HL-60 (cell line): Measurements from ENCODE around the gene SMIM44.

Source experiments
- DNase-seq, 2 experiments: peaks; one replicate each; pipeline ENCODE4 v3.0.0-alpha.2; 2010 to 2020; ENCODE audit warnings: low read depth in 1 of 2, low spot score in 1 of 2
- H3K27ac ChIP-seq: fragments of 250-450 bp; sonication (Bioruptor Pico); replicated peaks from 2 replicates; pipeline ENCODE4 v1.5.1; 2020; ENCODE audit warnings: mild to moderate bottlenecking, moderate library complexity
- H3K27me3 ChIP-seq: fragments of 250-450 bp; sonication (Bioruptor Pico); 2 replicates; pipeline ENCODE4 v1.5.1; 2021; ENCODE audit warnings: mild to moderate bottlenecking, moderate library complexity; ENCODE audit not compliant: insufficient read depth, poor library complexity, severe bottlenecking
- H3K4me3 ChIP-seq: replicated peaks from 2 replicates; pipeline ENCODE4 v1.5.1; 2011; ENCODE audit warnings: mild to moderate bottlenecking, control low read depth, low read length; ENCODE audit not compliant: insufficient read depth
- GABPA ChIP-seq: IDR thresholded peaks from 2 replicates; pipeline ENCODE4 v1.6.1; 2012; ENCODE audit warnings: low read depth
- POLR2AphosphoS5 ChIP-seq: IDR thresholded peaks from 2 replicates; pipeline ENCODE4 v1.6.1; 2012; ENCODE audit warnings: low read depth
- SPI1 ChIP-seq: IDR thresholded peaks from 2 replicates; pipeline ENCODE4 v1.6.1; 2012; ENCODE audit warnings: low read depth, mild to moderate bottlenecking, borderline replicate concordance
- TF ChIP-seq, protein P1 (sequence below): IDR thresholded peaks from 2 replicates; pipeline ENCODE4 v1.6.1; 2012; ENCODE audit warnings: low read depth; ENCODE audit not compliant: insufficient replicate concordance
- TF ChIP-seq, protein P2 (sequence below): IDR thresholded peaks from one replicate; pipeline ENCODE4 v1.5.1; 2011; ENCODE audit warnings: low read length, control low read depth, inconsistent platforms; ENCODE audit not compliant: insufficient read depth

Gene SMIM44

DNA sequence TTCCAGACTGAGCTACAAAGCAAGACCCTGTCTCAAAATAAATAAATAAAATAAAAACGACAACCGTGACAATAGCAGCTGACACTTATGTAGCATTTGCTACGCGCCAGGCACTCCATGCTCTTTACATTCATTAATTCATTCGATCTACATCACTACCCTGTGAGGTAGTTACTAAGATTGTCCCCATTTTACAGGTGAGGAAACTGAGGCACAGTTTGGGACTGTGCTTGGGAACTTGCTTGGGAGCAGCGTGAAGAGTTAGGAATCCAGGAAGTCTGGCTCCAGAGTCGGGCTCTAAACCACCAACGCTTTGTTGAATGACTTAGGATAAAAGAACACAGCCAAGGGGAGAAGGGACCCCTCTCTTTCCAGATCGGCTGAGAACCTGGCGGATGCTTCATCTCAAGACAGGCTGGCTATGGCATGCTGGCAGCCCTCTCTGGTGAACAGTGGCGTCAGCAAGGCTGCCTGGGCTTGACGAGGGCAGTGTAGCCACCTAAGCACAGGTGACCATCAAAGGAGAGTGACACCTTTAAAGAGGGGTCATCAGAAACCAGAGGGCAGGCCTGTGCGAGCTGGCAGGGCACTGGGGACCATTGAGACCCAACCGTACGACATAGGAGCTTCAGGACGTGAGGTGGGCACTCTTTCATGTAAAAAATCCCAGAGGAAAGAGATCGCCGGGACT lies 16.6 kb upstream of the SMIM44 start:
- peak overlapping the region; percentile 99 for H3K4me3 ChIP-seq
- TF ChIP-seq POLR2AphosphoS5 (no peak), GABPA (no peak), SPI1 (no peak)
- TF ChIP-seq, protein P1, sequence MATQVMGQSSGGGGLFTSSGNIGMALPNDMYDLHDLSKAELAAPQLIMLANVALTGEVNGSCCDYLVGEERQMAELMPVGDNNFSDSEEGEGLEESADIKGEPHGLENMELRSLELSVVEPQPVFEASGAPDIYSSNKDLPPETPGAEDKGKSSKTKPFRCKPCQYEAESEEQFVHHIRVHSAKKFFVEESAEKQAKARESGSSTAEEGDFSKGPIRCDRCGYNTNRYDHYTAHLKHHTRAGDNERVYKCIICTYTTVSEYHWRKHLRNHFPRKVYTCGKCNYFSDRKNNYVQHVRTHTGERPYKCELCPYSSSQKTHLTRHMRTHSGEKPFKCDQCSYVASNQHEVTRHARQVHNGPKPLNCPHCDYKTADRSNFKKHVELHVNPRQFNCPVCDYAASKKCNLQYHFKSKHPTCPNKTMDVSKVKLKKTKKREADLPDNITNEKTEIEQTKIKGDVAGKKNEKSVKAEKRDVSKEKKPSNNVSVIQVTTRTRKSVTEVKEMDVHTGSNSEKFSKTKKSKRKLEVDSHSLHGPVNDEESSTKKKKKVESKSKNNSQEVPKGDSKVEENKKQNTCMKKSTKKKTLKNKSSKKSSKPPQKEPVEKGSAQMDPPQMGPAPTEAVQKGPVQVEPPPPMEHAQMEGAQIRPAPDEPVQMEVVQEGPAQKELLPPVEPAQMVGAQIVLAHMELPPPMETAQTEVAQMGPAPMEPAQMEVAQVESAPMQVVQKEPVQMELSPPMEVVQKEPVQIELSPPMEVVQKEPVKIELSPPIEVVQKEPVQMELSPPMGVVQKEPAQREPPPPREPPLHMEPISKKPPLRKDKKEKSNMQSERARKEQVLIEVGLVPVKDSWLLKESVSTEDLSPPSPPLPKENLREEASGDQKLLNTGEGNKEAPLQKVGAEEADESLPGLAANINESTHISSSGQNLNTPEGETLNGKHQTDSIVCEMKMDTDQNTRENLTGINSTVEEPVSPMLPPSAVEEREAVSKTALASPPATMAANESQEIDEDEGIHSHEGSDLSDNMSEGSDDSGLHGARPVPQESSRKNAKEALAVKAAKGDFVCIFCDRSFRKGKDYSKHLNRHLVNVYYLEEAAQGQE = no peak
- TF ChIP-seq, protein P2, sequence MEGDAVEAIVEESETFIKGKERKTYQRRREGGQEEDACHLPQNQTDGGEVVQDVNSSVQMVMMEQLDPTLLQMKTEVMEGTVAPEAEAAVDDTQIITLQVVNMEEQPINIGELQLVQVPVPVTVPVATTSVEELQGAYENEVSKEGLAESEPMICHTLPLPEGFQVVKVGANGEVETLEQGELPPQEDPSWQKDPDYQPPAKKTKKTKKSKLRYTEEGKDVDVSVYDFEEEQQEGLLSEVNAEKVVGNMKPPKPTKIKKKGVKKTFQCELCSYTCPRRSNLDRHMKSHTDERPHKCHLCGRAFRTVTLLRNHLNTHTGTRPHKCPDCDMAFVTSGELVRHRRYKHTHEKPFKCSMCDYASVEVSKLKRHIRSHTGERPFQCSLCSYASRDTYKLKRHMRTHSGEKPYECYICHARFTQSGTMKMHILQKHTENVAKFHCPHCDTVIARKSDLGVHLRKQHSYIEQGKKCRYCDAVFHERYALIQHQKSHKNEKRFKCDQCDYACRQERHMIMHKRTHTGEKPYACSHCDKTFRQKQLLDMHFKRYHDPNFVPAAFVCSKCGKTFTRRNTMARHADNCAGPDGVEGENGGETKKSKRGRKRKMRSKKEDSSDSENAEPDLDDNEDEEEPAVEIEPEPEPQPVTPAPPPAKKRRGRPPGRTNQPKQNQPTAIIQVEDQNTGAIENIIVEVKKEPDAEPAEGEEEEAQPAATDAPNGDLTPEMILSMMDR = no peak
- H3K27me3 ChIP-seq = no peaks in the 10 kb centered on the region
- no peak for DNase-seq
- peak overlapping the region; percentile 100 for H3K27ac ChIP-seq

DNA sequence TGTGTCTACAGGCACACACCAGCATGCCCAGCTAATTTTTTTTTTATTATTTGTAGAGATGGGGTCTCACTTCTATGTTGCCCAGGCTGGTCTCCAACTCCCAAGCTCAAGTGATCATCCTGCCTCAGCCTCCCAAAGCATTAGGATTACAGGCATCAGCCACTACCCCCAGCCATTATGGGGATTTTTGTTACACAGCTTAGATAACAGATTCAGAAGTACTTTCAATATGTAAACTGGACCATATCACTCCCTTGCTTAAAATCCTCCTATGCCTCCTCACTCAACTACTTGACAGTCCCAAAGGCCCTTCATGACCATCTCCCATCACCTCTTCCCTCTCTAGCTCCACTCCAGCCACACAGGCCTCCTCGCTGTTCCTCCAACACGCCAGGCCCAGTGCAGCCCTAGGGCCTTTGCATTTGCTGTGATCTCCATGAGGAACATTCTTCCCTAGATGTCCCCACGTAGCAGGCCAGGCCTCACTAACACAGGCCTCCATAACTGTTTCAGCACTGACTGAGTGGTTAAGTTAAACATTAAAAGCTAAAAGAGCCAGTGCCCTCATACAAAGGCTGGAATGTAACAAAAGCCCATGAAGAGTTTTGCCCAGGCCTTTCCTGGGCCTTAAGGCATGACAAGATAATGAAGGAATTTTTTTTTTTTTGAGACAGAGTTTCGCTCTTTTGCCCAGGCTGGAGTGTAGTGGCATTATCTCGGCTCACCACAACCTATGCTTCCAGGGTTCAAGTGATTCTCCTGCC lies 14.7 kb upstream of the SMIM44 start:
- H3K27ac ChIP-seq = no peak overlapping the region
- no peak overlapping the region for H3K4me3 ChIP-seq
- TF ChIP-seq GABPA = no peak
- no peak for TF ChIP-seq SPI1
- TF ChIP-seq, protein P2 = no peak
- no peak for TF ChIP-seq POLR2AphosphoS5
- TF ChIP-seq, protein P1 = no peak
- no peaks in the 10 kb centered on the region for H3K27me3 ChIP-seq
- no peak for DNase-seq

DNA sequence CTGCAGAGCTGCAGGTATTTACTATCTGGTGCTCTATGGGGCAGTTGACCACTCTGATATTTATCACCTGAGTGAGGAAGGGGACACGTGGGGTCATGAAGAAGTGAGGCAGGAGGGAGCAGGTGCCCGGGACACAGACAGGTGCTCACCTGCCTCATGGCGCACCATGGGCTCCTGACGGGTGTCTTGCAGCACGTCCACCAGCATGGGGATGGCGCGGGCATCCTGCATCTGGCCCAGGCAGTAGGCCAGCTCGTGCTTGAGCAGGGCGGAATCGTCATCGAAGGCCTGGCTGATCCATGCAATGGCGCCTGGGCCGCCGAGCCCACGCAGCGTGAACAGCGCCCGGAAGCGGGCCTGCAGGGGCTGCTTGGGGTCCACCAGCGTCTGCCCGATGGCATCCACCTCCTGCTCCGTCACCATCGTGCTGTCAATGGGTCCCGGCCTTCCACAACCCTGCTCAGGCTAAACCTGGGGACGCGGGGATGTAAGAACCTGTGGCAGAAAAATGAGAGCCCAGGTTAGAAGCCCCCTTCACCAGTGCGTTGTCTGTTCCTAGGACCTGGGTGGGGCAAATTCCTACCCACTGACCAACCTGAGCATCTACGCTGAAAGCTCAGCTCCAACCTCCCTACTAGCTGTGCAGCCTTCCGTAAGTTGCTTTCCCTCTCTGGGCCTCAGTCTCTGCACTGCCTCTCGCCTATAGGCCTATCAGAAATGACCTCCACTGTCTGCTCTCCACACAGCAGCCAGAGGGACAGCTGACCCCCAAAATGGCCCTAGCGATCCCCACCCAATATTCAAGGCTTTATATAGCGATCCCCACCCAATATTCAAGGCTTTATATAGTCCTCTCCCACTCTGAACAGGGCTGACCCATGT lies 13.4 kb upstream of the SMIM44 start:
- H3K27me3 ChIP-seq = no peaks in the 10 kb centered on the region
- no peak overlapping the region for H3K4me3 ChIP-seq
- TF ChIP-seq GABPA (no peak), SPI1 (no peak), POLR2AphosphoS5 (no peak)
- TF ChIP-seq, protein P2 = no peak
- TF ChIP-seq, protein P1 = no peak
- DNase-seq = no peak
- no peak overlapping the region for H3K27ac ChIP-seq
